Kidney (tissue), 14 donors: Measurements from ENCODE around the gene CRADD. TPM values are rescaled to one million over a fixed set of nuclear protein-coding genes. Genes with fewer than 3 reads are reported as not detected.

Source experiments
- DNase-seq, 5 donors: peaks; one replicate each; pipeline ENCODE4 v3.0.0-alpha.2; 2013 to 2020
- FAIRE-seq: peaks from 2 replicates; lab custom pipeline; 2012; peaks lifted over from hg19 to GRCh38; lab: Jason Lieb, UNC
- H3K27ac ChIP-seq, 2 donors: one replicate each; pipeline ENCODE4 v1.7.0; 2013; ENCODE audit warnings: low read depth in 2 of 2, low read length in 2 of 2, inconsistent platforms in 1 of 2
- H3K27me3 ChIP-seq: one replicate; pipeline ENCODE4 v1.7.1; 2013; ENCODE audit warnings: low read length, inconsistent platforms; ENCODE audit not compliant: control insufficient read depth, insufficient read depth
- H3K36me3 ChIP-seq, 3 donors: one replicate each; pipeline versions ENCODE4 v1.7.0 to v1.7.1; 2013; ENCODE audit warnings: low read length in 3 of 3, control low read depth in 1 of 3, inconsistent platforms in 1 of 3; ENCODE audit not compliant: insufficient read depth in 3 of 3, control insufficient read depth in 2 of 3
- H3K4me1 ChIP-seq, 3 donors: one replicate each; pipeline versions ENCODE4 v1.7.0 to v1.7.1; 2013; ENCODE audit warnings: low read length in 3 of 3, inconsistent platforms in 1 of 3, low read depth in 1 of 3; ENCODE audit not compliant: control insufficient read depth in 2 of 3, insufficient read depth in 2 of 3
- H3K4me3 ChIP-seq, 3 donors: one replicate each; pipeline versions ENCODE4 v1.7.0 to v1.8.1; 2013; ENCODE audit warnings: low read length in 3 of 3, control low read depth in 1 of 3, inconsistent platforms in 1 of 3
- H3K9ac ChIP-seq, 3 donors: one replicate each; pipeline versions ENCODE4 v1.7.0 to v1.7.1; 2013; ENCODE audit warnings: low read length in 3 of 3, control low read depth in 1 of 3, inconsistent platforms in 1 of 3
- H3K9me3 ChIP-seq, 3 donors: one replicate each; pipeline versions ENCODE4 v1.7.0 to v1.7.1; 2013; ENCODE audit warnings: low read length in 3 of 3, control low read depth in 1 of 3, inconsistent platforms in 1 of 3; ENCODE audit not compliant: control insufficient read depth in 2 of 3, insufficient read depth in 1 of 3
- intact Hi-C: fragments of 100-400 bp; cut with DNase I; formaldehyde crosslinking; loops from one replicate; pipeline ENCODE4 v1.11.1; 2022
- polyA plus RNA-seq: library from polyadenylated mRNA; stranded (reverse); fragments of 350-450 nt; fragmentation: Illumina TruSeq; extraction: RNeasy Lipid Tissue Mini Kit (QIAGEN cat#74804); gene quantifications from one replicate; pipeline ENCODE4 v1.2.3, GENCODE V29; 2014; ENCODE audit warnings: low read depth, low replicate concordance; ENCODE audit not compliant: insufficient read depth
- total RNA-seq: library from RNA; stranded (reverse); fragmentation: NEBNext Ultra II Directional; extraction: Animal tissue kit (Norgen Biotek cat#: 25700); gene quantifications from one replicate; pipeline ENCODE4 v1.2.1, GENCODE V29; 2021
- TF ChIP-seq, protein P1 (sequence below): IDR thresholded peaks from 3 replicates; pipeline ENCODE4 v1.5.1; 2012; ENCODE audit warnings: mild to moderate bottlenecking, moderate library complexity, borderline replicate concordance; ENCODE audit not compliant: insufficient read depth; ENCODE audit errors: extremely low read depth
- donor health status: control.
- donor health status: control.
- donor health status: control.
- donor health status: control.
- donor health status: control.
- donor health status: DM: yes; HTN: yes; CAD: no.
- donor health status: Normal renal cell carcinoma (clear cell type).

Gene CRADD
- total and polyA plus RNA-seq, 2 donors from 2014 or later: 19.1 to 28.8 TPM

DNA sequence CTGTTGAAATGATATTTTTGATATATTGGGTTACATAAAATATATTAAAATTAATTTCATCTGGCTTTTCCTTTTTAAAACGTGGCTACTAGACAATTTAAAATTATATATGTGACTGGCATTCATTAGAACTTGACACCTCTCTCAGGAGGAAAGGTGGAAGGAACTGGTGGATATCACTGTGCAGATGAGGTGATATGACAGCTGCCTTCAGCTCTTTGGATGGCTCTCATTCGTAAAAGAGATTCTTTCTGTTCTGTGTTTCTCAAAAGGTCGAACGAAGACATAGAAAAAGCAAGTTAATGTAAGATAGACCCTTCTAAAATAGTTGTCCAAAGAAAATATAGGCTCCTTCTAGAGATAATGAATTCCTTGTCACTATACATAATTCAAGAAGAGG lies 36.6 kb downstream of the CRADD start:
- TF ChIP-seq, protein P1, sequence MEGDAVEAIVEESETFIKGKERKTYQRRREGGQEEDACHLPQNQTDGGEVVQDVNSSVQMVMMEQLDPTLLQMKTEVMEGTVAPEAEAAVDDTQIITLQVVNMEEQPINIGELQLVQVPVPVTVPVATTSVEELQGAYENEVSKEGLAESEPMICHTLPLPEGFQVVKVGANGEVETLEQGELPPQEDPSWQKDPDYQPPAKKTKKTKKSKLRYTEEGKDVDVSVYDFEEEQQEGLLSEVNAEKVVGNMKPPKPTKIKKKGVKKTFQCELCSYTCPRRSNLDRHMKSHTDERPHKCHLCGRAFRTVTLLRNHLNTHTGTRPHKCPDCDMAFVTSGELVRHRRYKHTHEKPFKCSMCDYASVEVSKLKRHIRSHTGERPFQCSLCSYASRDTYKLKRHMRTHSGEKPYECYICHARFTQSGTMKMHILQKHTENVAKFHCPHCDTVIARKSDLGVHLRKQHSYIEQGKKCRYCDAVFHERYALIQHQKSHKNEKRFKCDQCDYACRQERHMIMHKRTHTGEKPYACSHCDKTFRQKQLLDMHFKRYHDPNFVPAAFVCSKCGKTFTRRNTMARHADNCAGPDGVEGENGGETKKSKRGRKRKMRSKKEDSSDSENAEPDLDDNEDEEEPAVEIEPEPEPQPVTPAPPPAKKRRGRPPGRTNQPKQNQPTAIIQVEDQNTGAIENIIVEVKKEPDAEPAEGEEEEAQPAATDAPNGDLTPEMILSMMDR: no peak
- Histone ChIP-seq H3K27me3 (no peaks in the 10 kb centered on the region), H3K9ac (no peak overlapping the region), H3K9me3 (peaks cover 0 to 8% (median 0%) of the 10 kb centered on the region in 3 donors), H3K4me3 (no peak overlapping the region), H3K4me1 (peaks cover 0 to 5% (median 2%) of the 10 kb centered on the region in 3 donors), H3K27ac (no peak overlapping the region), H3K36me3 (no peaks in the 10 kb centered on the region)
- DNase-seq (no peak), FAIRE-seq (no peak)
- intact Hi-C loops: no loop called here

DNA sequence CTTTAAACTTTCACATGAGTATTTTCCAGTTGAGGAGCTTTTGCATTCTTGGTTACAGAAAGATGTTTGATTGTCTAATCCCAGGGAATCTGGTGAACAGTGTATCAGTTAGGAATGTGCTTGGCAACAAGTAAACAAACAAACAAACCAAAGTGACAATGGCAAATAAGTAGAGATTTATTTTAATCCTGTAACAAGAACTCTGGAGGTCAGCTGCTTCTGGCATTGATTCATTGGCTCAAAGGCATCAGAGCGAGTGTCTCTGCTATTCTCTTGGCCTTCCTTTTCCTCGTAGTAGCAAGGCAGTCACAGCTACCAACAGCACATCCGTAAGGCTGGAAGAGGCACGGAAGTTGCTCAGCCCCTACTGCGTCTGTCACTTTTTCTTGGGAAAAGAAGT lies 37.2 kb downstream of the CRADD start:
- H3K9ac ChIP-seq: no peak overlapping the region
- no peaks in the 10 kb centered on the region for H3K36me3 ChIP-seq
- H3K27me3 ChIP-seq: no peaks in the 10 kb centered on the region
- H3K27ac ChIP-seq: peak overlapping the region in 1 of 2 donors; percentile 18
- peaks cover 0 to 7% (median 0%) of the 10 kb centered on the region in 3 donors for H3K9me3 ChIP-seq
- H3K4me1 ChIP-seq: peaks cover 0 to 5% (median 2%) of the 10 kb centered on the region in 3 donors
- intact Hi-C loops: no loop called here
- DNase-seq (peak in 2 of 5 donors; percentile 54 to 55), FAIRE-seq (no peak)
- TF ChIP-seq, protein P1: no peak
- no peak overlapping the region for H3K4me3 ChIP-seq

DNA sequence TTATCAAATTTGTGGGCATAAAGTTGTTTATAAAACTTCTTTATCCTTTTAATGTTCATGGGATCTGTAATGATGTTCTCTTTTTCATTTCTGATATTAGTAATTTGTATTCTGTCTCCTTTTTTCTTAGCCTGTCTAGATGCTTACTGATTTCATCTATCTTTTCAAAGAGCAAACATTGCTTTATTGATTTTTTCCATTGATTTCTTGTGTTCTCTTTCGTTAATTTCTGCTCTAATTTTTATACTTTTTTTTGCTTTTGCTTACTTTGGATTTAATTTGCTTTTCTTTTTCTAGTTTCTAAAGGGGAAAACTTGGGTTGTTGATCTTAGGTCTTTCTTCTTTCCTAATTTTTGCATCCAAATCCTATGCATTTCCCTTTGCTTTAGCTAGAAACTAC lies 42.5 kb downstream of the CRADD start:
- FAIRE-seq (no peak), DNase-seq (no peak)
- intact Hi-C loops: no loop called here
- TF ChIP-seq, protein P1: no peak
- no peaks in the 10 kb centered on the region for H3K27me3 ChIP-seq
- no peak overlapping the region for H3K27ac ChIP-seq
- no peaks in the 10 kb centered on the region for H3K4me1 ChIP-seq
- H3K9ac ChIP-seq: no peak overlapping the region
- peaks cover 0 to 3% (median 0%) of the 10 kb centered on the region in 3 donors for H3K9me3 ChIP-seq
- H3K36me3 ChIP-seq: no peaks in the 10 kb centered on the region
- no peak overlapping the region for H3K4me3 ChIP-seq

DNA sequence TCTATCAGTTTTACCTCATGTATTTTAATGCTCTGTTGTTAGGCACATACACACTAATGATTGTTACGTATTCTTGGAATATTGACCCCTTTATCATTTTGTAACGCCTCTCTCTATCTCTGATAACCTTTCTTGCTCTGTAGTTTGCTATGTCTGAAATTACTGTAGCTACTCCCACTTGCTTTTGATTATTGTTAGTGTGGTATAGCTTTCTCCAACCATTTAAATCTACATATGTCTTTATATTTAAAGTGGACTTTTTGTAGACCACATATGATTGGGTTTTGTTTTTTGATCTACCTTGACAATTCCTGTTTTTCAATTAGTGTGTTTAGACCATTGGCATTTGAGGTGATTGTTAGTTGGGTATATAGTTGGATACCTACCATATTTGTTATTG lies 43.4 kb downstream of the CRADD start:
- DNase-seq (no peak), FAIRE-seq (no peak)
- Histone ChIP-seq H3K4me3 (no peak overlapping the region), H3K9me3 (peaks cover 0 to 3% (median 0%) of the 10 kb centered on the region in 3 donors), H3K9ac (no peak overlapping the region), H3K27me3 (no peaks in the 10 kb centered on the region), H3K27ac (no peak overlapping the region), H3K36me3 (no peaks in the 10 kb centered on the region), H3K4me1 (no peaks in the 10 kb centered on the region)
- TF ChIP-seq, protein P1: no peak
- intact Hi-C loops: no loop called here
